Subcutaneous abdominal adipose tissue (tissue), 5 donors: ENCODE measurements around the gene UNKL.

Experiments used
- H3K27ac ChIP-seq: one replicate; pipeline ENCODE4 v1.7.0; 2013; ENCODE audit warnings: low read depth, mild to moderate bottlenecking, inconsistent platforms, low read length, moderate library complexity
- H3K27me3 ChIP-seq, 5 donors: one replicate each; pipeline ENCODE4 v1.7.0; 2013; ENCODE audit warnings: low read length in 5 of 5, inconsistent platforms in 1 of 5; ENCODE audit not compliant: control insufficient read depth in 5 of 5, insufficient read depth in 4 of 5
- H3K36me3 ChIP-seq, 5 donors: one replicate each; pipeline ENCODE4 v1.7.0; 2013; ENCODE audit warnings: low read length in 5 of 5; ENCODE audit not compliant: control insufficient read depth in 5 of 5, insufficient read depth in 5 of 5
- H3K4me1 ChIP-seq, 5 donors: one replicate each; pipeline ENCODE4 v1.7.0; 2013; ENCODE audit warnings: low read length in 5 of 5, mild to moderate bottlenecking in 3 of 5, moderate library complexity in 1 of 5; ENCODE audit not compliant: control insufficient read depth in 5 of 5, insufficient read depth in 5 of 5
- H3K4me3 ChIP-seq, 5 donors: one replicate each; pipeline ENCODE4 v1.7.0; 2013; ENCODE audit warnings: low read length in 5 of 5, low read depth in 1 of 5
- H3K9ac ChIP-seq, 5 donors: one replicate each; pipeline ENCODE4 v1.7.0; 2013; ENCODE audit warnings: low read length in 5 of 5, mild to moderate bottlenecking in 4 of 5, moderate library complexity in 3 of 5
- H3K9me3 ChIP-seq, 5 donors: one replicate each; pipeline ENCODE4 v1.7.0; 2013; ENCODE audit warnings: low read length in 5 of 5; ENCODE audit not compliant: control insufficient read depth in 5 of 5
- donor health status: healthy.
- donor health status: healthy.
- donor health status: healthy.
- donor health status: healthy.
- donor health status: healthy.

The UNKL gene

GRCh38 chr16:1348441-1348840 lies 66.1 kb downstream of the UNKL start:
- no peak overlapping the region for H3K27ac ChIP-seq
- H3K4me1 ChIP-seq, result peaks cover 10 to 34% (median 28%) of the 10 kb centered on the region in 5 donors
- no peak overlapping the region for H3K4me3 ChIP-seq
- H3K9me3 ChIP-seq, result no peaks in the 10 kb centered on the region
- peaks cover 0 to 33% (median 29%) of the 10 kb centered on the region in 5 donors for H3K36me3 ChIP-seq
- H3K9ac ChIP-seq, result no peak overlapping the region
- peaks cover 0 to 3% (median 0%) of the 10 kb centered on the region in 5 donors for H3K27me3 ChIP-seq

GRCh38 chr16:1347962-1348361 lies 66.5 kb downstream of the UNKL start:
- no peak overlapping the region for H3K9ac ChIP-seq
- H3K27me3 ChIP-seq, result peaks cover 0 to 3% (median 0%) of the 10 kb centered on the region in 5 donors
- H3K9me3 ChIP-seq, result no peaks in the 10 kb centered on the region
- H3K4me1 ChIP-seq, result peaks cover 10 to 33% (median 23%) of the 10 kb centered on the region in 5 donors
- no peak overlapping the region for H3K27ac ChIP-seq
- H3K36me3 ChIP-seq, result peaks cover 0 to 33% (median 29%) of the 10 kb centered on the region in 5 donors
- no peak overlapping the region for H3K4me3 ChIP-seq

- H3K4me3 ChIP-seq, result no peak overlapping the region
- H3K27ac ChIP-seq, result no peak overlapping the region
- H3K9ac ChIP-seq, result no peak overlapping the region
- H3K27me3 ChIP-seq, result peaks cover 0 to 5% (median 0%) of the 10 kb centered on the region in 5 donors
- H3K9me3 ChIP-seq, result no peaks in the 10 kb centered on the region
- peaks cover 0 to 33% (median 29%) of the 10 kb centered on the region in 5 donors for H3K36me3 ChIP-seq
- H3K4me1 ChIP-seq, result peaks cover 6 to 33% (median 21%) of the 10 kb centered on the region in 5 donors
Measured at GRCh38 chr16:1347286-1347855, 67.1 kb downstream of the UNKL start.

GRCh38 chr16:1346422-1347285 lies 67.8 kb downstream of the UNKL start:
- Histone ChIP-seq H3K36me3 (peaks cover 0 to 36% (median 29%) of the 10 kb centered on the region in 5 donors), H3K27ac (no peak overlapping the region), H3K4me1 (peaks cover 5 to 31% (median 18%) of the 10 kb centered on the region in 5 donors), H3K9me3 (no peaks in the 10 kb centered on the region), H3K27me3 (peaks cover 0 to 9% (median 0%) of the 10 kb centered on the region in 5 donors), H3K9ac (no peak overlapping the region), H3K4me3 (no peak overlapping the region)

- Histone ChIP-seq H3K36me3 (peaks cover 0 to 39% (median 29%) of the 10 kb centered on the region in 5 donors), H3K4me1 (peaks cover 2 to 26% (median 13%) of the 10 kb centered on the region in 5 donors), H3K9ac (no peak overlapping the region), H3K9me3 (no peaks in the 10 kb centered on the region), H3K4me3 (no peak overlapping the region), H3K27me3 (peaks cover 0 to 9% (median 5%) of the 10 kb centered on the region in 5 donors), H3K27ac (no peak overlapping the region)
Measured at GRCh38 chr16:1345651-1346421, 68.7 kb downstream of the UNKL start.

- Histone ChIP-seq H3K27me3 (peaks cover 0 to 11% (median 5%) of the 10 kb centered on the region in 5 donors), H3K36me3 (peaks cover 0 to 39% (median 26%) of the 10 kb centered on the region in 5 donors), H3K9me3 (no peaks in the 10 kb centered on the region), H3K4me3 (no peak overlapping the region), H3K4me1 (peaks cover 0 to 19% (median 5%) of the 10 kb centered on the region in 5 donors), H3K9ac (no peak overlapping the region), H3K27ac (no peak overlapping the region)
Measured at GRCh38 chr16:1345087-1345486, 69.4 kb downstream of the UNKL start.

- no peak overlapping the region for H3K27ac ChIP-seq
- peaks cover 0 to 13% (median 8%) of the 10 kb centered on the region in 5 donors for H3K27me3 ChIP-seq
- no peak overlapping the region for H3K4me3 ChIP-seq
- H3K36me3 ChIP-seq, result peaks cover 0 to 38% (median 23%) of the 10 kb centered on the region in 5 donors
- H3K9ac ChIP-seq, result no peak overlapping the region
- no peaks in the 10 kb centered on the region for H3K9me3 ChIP-seq
- peaks cover 0 to 16% (median 5%) of the 10 kb centered on the region in 5 donors for H3K4me1 ChIP-seq
Measured at GRCh38 chr16:1344499-1344898, 70.0 kb downstream of the UNKL start.

GRCh38 chr16:1343428-1344242 lies 70.9 kb downstream of the UNKL start:
- H3K36me3 ChIP-seq, result peaks cover 0 to 30% (median 14%) of the 10 kb centered on the region in 5 donors
- no peak overlapping the region for H3K27ac ChIP-seq
- peak overlapping the region in 1 of 5 donors; percentile 7 for H3K9ac ChIP-seq
- no peaks in the 10 kb centered on the region for H3K9me3 ChIP-seq
- H3K27me3 ChIP-seq, result peaks cover 0 to 13% (median 12%) of the 10 kb centered on the region in 5 donors
- H3K4me1 ChIP-seq, result peaks cover 0 to 16% (median 5%) of the 10 kb centered on the region in 5 donors
- no peak overlapping the region for H3K4me3 ChIP-seq
